Astrocyte (in vitro differentiated cells and primary cell): ENCODE data around the gene CHMP1A.

Source experiments
- CTCF ChIP-seq: IDR thresholded peaks from 2 replicates; pipeline ENCODE4 v1.5.1; 2011; ENCODE audit warnings: low read depth, mild to moderate bottlenecking, inconsistent platforms, low read length, moderate library complexity; ENCODE audit not compliant: insufficient read depth
- EZH2 ChIP-seq: IDR thresholded peaks from 2 replicates; pipeline ENCODE4 v1.6.1; 2012; ENCODE audit warnings: mild to moderate bottlenecking, low read length, inconsistent platforms; ENCODE audit not compliant: insufficient read depth

- no peak for TF ChIP-seq CTCF
- TF ChIP-seq EZH2, result no peak
Observed at GRCh38 chr16:89638455-89638854, 19.1 kb downstream of the CHMP1A start.
